Left renal pelvis (tissue), 4 donors: ENCODE data around the gene IGHMBP2. TPM values are rescaled to one million over a fixed set of nuclear protein-coding genes. Genes with fewer than 3 reads are reported as not detected.

Experiments
- DNase-seq, 4 donors: peaks; one replicate each; pipeline ENCODE4 v3.0.0-alpha.2; 2013; ENCODE audit warnings: low read depth in 4 of 4, low spot score in 3 of 4
- polyA plus RNA-seq, 4 donors: library from polyadenylated mRNA; unstranded; fragments of 120-200 nt; gene quantifications; one replicate each; pipeline ENCODE4 v1.2.1, GENCODE V29; 2013; ENCODE audit not compliant: insufficient read length in 4 of 4

Gene IGHMBP2
- polyA plus RNA-seq, 4 donors = 13.1 to 22.2 (median 15.9) TPM

DNA sequence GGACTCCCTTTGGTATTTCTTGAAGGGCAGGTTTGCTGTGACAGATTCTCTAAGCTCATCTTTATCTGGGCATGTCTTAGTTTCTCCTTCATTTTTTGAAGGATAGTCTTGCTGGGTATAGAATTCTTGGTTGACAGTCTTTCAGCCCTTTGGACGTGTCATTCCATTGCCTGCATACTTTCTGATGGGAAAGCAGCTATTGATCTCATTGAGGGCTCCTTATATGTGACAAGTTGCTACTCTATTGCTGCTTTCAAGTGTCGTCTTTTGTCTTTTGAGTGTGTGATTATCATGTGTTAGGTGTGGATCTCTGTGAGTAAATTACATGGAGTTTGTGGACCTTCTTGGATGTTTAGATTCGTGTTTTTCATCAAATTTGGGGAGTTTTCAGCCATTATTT lies 21.9 kb downstream of the IGHMBP2 start:
- DNase-seq = no peak

DNA sequence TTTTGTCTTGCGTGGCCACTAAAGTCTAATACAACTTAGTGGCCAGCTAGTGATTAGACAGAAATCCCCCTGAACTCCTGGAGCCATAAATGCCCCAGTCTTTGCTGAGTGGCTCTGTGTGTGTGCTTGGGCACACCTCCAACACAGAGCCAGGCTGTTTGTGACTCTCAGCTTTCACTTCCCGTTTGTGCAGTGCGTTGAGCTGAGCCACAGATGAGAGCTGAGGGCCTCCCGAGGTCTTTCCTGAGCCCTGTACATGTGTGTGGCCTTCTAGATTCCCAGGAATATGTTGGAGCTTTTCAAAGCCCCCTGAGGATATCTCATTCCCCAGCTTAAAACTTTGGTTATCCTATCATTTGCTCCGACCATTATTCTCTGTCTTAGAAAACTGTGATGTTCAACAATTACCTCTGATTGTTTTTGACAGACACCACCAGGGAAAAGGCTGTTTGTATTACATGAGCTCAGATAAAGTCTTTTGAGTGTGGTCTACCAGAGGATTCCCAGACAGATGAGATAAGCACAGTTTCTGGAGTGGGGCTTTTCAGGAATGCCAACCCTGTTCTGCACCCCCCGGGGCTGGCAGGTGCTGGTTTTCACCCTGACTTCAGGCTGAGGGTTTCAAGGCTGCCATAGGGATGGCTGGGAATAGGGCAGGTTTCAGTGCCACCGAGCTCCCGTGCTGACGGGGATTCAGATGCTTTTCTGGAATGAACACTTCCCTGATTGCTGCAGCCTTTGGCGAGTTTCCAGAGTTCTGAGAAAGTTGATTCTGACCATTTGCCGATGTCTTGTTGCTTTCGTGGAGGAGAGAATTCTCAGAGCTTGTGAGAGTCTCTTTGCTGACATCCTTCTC lies 23.8 kb downstream of the IGHMBP2 start:
- no peak for DNase-seq

DNA sequence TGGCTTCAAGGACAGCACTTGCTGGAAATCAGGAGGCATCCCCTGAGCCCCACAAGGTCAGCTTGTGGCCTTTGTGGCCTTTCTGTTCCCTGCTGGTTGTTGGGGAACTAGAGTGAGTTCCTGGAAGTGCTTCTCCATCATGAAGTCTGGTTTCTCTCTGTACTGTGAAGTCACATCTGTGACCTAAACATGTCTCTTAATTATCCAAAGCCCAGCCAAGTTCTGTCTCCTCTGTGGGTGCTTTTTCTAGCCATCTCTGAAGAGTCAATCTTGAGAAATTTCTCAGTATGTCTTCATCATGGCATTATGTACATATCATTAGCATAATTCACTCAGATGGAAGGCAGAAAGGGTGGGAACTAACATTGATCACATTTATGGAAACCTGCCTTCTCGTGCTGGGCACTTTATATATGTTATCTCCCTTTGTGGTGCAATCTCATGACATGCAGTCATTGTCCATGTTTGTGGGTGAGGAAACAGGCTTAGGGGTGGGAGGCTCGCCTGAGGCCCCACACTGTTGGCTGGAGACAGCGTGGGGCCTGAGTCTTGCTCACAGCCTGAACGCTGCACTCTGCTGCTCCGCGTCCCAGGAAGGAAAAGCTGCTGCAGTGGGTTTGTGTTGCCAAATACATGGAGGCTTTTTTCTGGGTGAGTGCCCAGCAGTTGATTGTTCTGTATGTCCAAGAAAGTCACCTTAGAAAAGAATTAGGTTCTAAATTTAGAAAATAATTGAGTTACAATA lies 24.6 kb downstream of the IGHMBP2 start:
- DNase-seq = no peak

DNA sequence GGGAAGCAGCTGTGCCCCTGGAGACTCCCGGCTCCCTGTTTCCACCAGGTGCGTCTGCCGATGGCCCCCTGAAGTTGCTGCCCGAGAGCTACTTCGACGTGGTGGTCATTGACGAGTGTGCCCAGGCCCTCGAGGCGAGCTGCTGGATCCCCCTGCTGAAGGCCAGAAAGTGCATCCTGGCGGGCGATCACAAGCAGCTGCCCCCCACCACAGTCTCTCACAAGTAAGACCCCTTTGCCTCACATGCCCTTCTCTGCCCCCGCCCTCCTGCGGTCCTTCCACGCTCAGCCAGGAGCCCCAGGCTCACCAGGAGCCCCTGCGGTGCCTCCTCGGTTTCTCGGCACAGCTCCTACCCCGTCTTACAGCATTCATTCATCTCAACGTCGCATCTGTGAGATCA lies 25.4 kb downstream of the IGHMBP2 start:
- DNase-seq = no peak

DNA sequence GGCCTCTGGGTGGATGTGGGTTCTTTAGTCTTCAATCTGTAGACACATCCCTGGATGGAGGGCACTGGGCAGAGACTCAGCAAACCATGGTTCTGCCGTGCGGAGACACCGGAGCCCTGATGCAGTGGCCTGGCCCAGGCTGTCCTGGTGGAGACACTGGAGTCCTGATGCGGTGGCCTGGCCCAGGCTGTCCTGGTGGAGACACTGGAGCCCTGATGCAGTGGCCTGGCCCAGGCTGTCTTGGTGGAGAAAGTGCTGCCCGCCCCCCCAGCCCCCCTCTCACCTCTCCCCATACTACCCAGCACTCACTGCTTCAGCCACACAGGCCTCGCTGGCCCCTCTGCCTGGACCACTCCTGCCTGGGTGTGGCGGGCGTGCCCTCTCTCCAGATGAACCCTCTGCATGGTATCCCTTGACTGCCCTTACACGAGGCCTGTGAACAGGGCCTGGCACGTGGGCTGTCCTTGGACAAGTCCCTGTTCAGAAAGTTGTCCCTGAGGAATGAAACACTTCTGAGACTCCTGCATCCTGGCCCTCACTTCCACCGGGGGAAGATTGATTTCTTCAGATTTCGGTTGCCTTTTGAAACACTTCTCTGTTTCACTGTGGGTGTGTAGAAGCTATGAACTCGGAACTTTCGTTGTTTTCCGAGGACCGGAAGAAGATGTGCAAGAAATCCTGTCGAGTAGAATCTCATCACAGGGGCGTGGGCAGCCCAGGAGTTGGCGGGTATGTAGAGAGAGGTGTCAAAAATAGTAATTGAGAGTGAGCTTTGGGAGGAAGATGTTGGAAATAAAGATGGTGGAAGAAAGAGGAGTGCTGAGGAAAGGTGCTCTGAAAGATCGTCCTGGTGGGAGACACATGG lies 26.2 kb downstream of the IGHMBP2 start:
- DNase-seq = no peak

DNA sequence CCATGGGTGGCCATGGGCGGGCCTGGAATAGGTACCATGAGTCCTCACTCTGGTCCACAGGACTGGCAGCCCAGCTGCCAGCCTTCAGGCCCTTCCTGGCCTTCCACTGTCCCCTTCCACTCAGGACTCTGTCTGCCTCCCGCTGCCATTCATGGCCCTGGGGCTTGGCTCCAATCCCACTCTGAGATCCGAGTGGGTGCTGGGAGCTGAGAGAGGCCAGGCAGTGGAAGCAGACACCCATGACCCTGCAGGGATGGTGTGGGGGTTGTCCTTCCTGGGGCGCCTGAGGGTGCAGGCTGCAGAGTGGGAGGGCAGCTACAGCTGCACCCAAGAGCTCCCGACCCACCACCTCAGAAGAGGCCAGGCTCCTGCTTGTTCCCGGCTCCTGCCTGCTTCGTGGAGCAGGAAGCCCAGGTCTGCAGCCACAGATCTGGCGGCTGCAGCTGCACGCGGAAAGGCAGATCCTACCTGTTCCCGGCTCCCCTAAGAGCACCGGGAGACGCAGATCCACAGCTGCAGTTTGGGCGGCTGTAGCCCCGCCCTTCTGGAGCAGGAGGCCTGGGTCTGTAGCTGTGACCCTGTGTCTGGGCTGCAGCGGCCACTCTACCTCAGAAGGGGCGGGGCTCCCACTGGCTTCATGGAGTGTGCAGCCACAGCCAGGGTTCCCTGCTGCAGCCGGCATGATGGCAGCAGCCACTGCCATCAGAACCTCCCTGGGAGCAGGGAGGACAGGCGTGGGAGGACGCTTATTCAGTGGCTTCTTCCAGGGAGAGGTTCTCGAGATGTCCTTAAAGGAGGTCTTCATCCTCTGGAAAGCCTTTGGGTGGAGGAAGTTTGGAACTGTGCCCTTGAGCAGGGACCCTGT lies 27.5 kb downstream of the IGHMBP2 start:
- no peak for DNase-seq

DNA sequence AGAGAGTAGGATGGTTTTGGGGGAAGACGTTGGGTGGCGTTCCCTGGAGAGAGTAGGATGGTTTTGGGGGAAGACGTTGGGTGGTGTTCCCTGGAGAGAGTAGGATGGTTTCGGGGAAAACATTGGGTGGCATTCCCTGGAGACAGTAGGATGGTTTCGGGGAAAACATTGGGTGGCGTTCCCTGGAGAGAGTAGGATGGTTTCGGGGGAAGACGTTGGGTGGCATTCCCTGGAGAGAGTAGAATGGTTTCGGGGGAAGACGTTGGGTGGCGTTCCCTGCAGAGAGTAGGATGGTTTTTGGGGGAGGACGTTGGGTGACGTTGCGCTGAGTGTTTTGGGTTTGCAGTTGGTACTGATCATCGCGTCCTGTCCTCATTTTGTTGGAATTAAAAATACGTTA lies 28.2 kb downstream of the IGHMBP2 start:
- no peak for DNase-seq

DNA sequence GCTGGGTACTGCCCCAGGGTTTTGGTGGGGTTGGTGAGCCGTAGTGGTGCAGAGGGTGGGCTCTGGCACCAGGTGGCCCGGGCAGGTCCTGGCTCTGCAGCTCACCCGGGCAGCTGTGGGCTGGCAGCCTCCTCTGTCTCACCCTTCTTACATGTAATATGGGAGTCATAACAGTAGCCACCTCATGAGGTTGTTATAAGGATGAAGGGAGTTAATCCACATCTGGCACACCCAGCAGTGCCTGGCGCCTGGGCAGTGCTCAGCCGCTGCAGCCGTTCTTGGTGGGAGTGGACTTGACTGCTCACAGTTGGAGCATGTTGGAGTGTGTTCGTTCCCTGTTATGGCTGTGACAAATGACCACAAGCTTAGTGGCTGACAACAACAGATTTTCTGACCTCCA lies 28.7 kb downstream of the IGHMBP2 start:
- no peak for DNase-seq

DNA sequence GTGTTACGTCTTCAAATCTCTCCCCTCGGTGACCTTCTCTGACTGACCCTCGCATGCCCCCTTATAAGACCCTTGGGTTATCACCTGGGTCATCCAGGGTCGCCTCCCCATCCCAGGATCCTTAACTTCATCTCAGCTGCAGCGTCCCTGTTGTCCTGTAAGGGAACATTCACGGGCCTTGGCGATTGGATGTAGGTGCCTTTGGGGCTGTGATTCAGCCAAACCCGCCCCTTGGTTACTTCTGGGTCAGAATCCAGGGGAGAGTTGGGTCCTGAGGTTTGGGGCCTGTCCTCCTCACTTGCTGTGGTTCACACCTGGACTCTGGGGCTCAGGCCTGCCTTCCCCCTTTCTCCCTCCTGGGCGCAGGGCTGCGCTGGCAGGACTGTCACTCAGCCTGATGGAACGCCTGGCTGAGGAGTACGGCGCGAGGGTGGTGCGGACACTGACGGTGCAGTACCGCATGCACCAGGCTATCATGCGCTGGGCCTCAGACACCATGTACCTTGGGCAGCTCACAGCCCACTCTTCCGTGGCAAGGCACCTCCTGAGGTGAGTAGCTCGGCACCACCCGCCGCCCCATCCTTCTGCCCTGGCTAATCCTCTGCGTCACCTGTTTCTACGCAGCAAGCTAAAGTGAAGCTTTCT lies 29.4 kb downstream of the IGHMBP2 start:
- DNase-seq = no peak

DNA sequence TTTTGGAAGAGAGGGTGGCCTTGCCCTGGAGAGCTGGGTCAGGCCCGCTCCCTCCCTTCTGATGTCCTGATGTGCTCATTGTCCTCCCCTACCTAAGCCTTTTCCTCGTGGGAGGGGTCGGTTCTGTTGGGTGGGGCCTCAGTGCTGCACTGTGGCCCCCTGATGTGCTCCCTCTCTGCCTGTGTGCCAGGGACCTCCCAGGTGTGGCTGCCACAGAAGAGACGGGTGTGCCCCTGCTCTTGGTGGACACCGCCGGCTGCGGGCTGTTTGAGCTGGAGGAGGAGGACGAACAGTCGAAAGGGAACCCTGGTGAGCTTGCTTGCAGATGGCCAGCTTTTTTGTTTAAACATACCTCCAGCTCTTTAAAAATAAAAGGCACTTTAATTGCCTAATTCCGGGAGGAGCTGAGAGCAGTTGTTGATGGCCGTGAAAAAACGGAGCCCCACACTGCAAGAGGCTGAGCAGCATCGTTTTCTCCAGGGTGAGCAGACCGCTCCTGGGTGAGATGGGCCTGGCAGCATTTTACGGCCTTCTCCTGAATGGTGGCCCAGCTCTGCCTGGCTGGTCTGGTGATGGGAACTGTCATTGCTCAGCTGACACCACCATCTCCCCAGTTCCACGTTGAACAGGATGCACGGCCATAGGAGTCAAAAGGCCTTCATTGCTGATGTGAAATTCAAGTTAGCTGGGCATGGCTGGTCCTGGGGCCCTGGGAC lies 30.1 kb downstream of the IGHMBP2 start:
- no peak for DNase-seq

DNA sequence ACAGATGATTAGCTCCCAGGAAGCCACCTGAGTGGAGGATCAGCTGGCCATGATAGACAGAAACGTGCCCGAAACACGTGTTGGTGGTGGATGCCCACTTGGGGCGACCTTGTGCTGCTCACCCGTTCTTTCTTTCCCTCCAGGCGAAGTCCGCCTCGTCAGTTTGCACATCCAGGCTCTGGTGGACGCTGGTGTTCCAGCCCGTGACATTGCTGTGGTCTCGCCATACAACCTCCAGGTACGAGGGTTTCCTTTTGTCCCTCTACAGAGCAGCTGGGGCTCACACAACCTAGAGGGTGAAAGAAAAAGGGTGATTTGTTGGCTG lies 30.6 kb downstream of the IGHMBP2 start:
- DNase-seq = no peak

DNA sequence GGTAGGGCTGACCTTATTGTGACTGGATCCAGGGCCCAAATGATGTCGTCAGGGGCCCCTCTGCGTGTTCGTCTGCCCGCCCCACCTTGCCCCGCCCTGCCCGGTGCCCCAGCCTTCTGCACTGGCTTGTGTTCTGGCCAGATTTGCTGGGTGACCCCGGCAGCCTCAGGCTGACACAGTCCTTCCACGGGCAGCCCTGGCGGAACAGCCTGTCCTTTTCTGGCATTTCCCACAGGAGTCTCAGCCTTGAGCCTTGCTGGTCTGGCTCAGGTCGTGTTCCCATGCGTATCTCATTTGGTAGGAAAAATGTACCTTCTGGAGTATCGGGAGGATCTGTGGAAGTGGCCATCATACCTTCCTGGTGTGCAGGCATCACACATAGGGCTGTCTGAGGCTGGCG lies 31.0 kb downstream of the IGHMBP2 start:
- DNase-seq = no peak

DNA sequence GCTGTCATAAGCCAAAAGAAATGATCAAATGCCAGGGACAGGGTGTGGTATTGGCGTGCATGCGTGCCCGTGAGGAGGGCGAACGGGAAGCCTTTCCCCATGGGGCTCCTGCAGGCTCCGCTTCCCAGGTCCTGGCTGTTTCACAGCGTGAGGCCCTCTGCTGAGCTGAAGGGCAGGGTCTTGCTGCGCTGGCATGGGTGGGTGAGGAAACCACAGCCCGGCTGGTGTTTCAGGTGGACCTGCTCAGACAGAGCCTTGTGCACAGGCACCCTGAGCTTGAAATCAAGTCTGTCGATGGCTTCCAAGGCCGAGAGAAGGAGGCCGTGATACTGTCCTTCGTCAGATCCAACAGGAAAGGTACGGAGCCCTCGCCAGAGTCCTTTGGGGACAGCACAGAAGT lies 31.4 kb downstream of the IGHMBP2 start:
- no peak for DNase-seq

DNA sequence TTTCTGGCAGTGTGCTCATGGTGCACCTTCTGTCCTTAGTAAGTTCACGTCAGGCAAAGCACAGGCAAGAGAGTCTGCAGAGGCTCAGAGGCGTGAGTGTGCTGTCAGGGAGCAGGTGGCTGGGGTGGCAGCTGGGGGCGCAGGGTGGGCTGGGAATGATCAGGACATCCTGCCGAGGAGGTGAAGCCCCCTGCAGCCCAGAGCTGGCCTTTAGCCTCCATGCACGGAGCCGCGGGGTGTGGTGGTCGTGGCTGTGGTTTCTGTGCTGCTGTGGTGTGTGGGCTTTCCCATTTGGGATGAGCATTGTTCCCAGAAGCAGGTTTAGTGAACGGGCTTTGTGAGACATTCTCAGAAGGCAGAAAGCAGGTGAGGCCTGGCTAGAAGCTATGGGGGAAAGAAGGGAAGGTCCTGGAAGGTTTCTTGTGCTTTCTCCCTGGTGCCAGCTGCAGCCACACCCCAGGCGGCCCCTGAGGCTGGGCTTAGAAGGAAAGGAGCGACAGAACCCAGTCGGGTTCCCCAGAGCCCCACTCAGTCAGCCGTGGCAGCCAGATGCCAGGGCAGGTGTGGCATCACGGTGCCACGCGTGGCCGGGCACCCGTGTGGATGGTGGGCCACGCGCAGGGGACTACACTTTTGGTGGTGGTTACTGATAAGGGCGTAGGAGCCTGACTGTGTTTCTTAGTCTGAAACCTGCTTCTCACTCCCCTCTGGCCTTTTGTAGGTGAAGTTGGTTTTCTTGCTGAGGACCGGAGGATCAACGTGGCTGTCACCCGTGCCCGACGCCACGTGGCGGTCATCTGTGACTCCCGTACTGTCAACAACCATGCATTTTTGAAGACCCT lies 32.0 kb downstream of the IGHMBP2 start:
- no peak for DNase-seq

DNA sequence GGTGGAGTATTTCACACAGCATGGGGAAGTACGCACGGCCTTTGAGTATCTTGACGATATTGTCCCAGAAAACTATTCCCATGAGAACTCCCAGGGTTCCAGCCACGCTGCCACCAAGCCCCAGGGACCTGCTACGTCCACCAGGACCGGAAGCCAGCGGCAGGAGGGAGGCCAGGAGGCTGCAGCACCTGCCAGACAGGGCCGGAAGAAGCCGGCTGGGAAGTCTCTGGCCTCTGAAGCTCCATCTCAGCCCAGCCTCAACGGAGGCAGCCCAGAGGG lies 32.6 kb downstream of the IGHMBP2 start:
- DNase-seq = no peak

DNA sequence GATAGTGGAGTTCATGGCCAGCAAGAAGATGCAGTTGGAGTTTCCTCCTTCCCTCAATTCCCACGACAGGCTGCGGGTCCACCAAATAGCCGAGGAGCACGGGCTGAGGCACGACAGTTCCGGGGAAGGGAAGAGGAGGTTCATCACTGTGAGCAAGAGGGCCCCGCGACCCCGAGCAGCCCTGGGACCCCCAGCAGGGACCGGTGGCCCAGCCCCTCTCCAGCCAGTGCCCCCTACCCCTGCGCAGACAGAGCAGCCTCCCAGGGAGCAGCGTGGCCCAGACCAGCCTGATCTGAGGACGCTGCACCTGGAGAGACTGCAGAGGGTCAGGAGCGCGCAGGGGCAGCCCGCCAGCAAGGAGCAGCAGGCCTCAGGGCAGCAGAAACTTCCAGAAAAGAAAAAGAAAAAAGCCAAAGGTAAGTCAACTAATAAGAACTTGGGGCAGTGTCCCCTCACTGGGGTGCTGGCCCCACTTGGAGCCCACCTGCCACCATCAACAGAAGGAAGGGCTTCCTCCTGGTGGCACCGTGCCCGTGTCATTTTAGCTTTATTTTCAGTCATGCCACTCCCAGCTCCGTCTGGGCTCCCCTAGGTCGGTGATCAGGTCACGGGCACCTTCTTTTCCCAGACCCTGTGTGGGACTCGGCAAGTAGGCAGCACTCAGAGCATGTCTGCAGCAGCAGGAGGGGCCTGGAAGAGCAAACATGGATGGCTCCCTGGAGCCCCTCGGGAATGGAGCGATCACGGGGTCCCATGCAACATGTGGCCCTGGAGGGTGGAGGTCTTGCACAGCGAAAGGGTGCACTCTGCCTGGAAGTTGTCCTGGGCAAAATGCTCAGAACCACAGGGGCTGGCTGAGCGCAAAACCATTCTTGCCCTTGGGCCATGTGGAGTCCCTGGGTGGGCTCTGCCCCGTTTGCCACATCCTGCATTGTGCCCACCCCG lies 33.3 kb downstream of the IGHMBP2 start:
- no peak for DNase-seq

DNA sequence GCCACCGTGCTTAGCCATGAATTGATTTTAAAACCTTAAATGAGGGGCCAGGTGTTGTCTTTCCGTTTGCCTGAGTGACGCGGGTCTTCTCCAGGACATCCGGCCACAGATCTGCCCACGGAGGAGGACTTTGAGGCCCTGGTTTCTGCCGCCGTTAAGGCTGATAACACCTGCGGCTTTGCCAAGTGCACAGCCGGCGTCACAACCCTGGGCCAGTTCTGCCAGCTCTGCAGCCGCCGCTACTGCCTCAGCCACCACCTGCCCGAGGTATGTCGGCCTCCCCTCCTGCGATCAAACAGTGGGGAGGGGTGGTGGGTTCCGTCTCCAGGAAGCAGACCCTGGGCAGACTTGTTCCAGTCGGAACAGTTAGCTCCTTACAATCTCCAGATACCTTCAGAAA lies 34.4 kb downstream of the IGHMBP2 start:
- no peak for DNase-seq
